ENCODE data around the gene TECPR1. TPM values are rescaled to one million over a fixed set of nuclear protein-coding genes. Genes with fewer than 3 reads are reported as not detected.

TECPR1 gene
- total RNA-seq, 1 donor from 2014 or later = 10.8 TPM

DNA sequence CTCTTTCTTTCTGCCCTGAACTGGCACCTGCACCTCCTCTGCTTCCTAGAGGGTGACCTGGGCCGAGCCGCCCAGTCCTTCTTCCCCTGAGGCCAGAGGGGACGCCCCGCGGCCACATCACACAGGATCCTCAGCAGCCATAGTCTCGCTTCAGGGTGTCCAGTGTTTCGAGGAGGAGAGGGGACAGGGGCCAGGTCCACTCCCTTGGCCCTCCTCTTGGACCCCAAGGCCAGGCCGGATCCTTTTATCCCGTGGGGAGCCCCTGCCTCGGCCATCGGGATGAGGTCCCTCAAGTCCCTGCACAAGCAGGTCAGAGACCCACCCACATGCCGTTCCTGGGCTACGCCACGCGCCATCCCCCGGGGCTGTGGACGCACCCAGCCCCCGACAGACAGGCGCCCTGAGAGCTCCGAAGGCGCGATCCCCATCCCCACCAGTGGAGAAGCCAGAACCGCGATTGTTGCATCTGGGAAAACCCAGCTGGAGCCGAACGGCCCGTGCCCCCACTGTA is 37.2 kb downstream of the TECPR1 start:
- Histone ChIP-seq H3K36me3 (no peaks in the 10 kb centered on the region), H3F3A (ENCODE audit: low read depth) (peaks cover 24% of the 10 kb centered on the region), H3K4me1 (peaks cover 18% of the 10 kb centered on the region), H3K4me2 (no peak overlapping the region), H2AFZ (replicated peaks) (no peak overlapping the region), H3K9ac (no peak overlapping the region), H3K4me3 (no peak overlapping the region), H3K79me2 (ENCODE audit: low read depth) (no peaks in the 10 kb centered on the region), H4K20me1 (ENCODE audit: low read depth) (no peaks in the 10 kb centered on the region), H3K9me3 (ENCODE audit: low read depth) (no peaks in the 10 kb centered on the region), H3K27me3 (no peaks in the 10 kb centered on the region), H3K27ac (no peak overlapping the region)
- DNase-seq (ENCODE audit: low spot score) = no peak
- H3K27ac Mint-ChIP-seq = no peak overlapping the region
- peaks cover 2% of the 10 kb centered on the region for H3K9me3 Mint-ChIP-seq
- H3K36me3 Mint-ChIP-seq = peaks cover 8% of the 10 kb centered on the region
- H3K4me1 Mint-ChIP-seq = peaks cover 9% of the 10 kb centered on the region
- no peaks in the 10 kb centered on the region for H3K27me3 Mint-ChIP-seq (ENCODE audit: insufficient read depth, low read depth)
- TF ChIP-seq, protein P1, sequence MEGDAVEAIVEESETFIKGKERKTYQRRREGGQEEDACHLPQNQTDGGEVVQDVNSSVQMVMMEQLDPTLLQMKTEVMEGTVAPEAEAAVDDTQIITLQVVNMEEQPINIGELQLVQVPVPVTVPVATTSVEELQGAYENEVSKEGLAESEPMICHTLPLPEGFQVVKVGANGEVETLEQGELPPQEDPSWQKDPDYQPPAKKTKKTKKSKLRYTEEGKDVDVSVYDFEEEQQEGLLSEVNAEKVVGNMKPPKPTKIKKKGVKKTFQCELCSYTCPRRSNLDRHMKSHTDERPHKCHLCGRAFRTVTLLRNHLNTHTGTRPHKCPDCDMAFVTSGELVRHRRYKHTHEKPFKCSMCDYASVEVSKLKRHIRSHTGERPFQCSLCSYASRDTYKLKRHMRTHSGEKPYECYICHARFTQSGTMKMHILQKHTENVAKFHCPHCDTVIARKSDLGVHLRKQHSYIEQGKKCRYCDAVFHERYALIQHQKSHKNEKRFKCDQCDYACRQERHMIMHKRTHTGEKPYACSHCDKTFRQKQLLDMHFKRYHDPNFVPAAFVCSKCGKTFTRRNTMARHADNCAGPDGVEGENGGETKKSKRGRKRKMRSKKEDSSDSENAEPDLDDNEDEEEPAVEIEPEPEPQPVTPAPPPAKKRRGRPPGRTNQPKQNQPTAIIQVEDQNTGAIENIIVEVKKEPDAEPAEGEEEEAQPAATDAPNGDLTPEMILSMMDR (IDR thresholded peaks at IDR 0.05) = no peak
- no peak for TF ChIP-seq EZH2 (IDR thresholded peaks at IDR 0.05)
- no peak for TF ChIP-seq EZH2phosphoT487 (IDR thresholded peaks at IDR 0.05)
- H3K4me3 Mint-ChIP-seq = no peak overlapping the region

DNA sequence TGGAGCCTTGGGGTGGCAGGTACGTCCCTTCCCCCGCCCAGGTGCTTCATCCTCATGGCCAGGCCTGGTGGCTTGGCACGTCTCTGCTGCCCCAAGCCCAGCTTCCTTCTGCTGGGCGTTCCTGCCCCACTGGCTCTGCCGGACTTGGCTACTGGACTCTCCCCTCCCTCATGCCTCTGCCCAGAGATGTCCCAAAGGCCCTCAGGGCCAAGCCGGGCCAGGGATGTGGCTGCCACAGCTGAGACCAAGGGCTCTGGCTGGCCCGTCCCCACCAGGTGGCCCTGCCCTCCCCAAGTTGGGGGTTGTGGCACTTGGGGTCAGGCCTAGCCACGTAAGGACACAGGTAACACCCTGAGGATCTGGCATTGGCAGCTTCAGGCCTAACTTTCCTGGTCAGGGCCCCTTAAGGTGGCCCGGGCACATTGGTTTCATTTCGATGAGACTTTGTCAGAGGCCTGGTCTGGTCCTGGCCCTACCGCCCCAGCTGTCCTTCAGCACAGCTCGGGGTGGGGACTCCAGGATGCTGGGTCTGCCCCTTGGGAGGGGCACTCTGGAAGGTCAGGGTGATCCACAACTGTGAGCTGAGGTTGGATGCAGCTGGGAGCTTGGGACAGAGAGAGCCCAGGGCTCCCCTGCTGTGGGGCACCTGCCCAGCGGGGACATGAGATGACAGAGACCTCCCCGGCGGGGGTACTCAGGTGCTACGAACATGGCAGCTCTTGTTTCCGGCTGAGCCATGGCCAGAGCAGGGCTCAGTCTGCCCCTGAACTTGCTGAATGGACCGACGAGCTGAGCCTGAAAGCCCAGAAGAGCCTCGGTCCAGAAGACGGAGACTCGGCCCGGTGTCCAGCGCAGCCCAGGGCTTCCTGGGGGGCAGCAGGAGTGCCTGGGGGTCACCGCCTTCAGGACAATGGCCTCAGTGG is 37.9 kb downstream of the TECPR1 start:
- no peaks in the 10 kb centered on the region for H3K36me3 ChIP-seq

DNA sequence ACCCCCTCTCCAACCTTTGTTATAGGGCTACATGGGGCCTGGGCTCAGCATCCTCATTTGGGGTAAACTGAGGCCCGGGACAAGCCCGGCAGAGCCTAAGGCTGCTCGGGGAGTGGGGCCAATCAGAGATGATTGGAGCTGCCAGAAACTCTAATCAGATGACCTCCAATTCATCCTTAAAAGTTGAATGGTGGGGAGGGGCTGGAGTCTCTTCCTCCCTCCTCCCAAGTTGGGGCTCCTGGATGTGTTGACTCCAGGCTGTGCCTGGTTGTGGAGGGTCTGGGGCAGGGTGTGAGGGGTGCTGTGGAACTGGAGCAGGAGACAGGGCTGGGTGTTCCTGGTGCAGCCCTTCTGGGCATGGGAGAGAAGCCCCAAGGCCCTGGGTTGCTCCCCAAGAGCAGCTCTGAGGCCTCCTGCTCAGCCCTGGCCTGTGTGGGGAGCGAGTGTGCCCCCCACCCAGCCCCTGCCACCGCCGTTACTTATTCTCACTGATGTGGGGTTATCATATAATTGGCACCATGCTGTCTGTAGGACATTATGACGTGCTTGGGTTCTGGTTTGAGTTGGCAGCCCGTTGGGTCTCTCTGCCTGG is 38.6 kb downstream of the TECPR1 start:
- H3K9me3 Mint-ChIP-seq = peaks cover 1% of the 10 kb centered on the region
- H3K9ac ChIP-seq = no peak overlapping the region
- peaks cover 8% of the 10 kb centered on the region for H3K4me1 Mint-ChIP-seq
- DNase-seq (ENCODE audit: low spot score) = no peak
- no peaks in the 10 kb centered on the region for H3K79me2 ChIP-seq (ENCODE audit: low read depth)
- H3K27ac Mint-ChIP-seq = no peak overlapping the region
- H3K9me3 ChIP-seq (ENCODE audit: low read depth) = no peaks in the 10 kb centered on the region
- no peak overlapping the region for H2AFZ ChIP-seq (replicated peaks)
- no peaks in the 10 kb centered on the region for H4K20me1 ChIP-seq (ENCODE audit: low read depth)
- H3F3A ChIP-seq (ENCODE audit: low read depth) = peaks cover 17% of the 10 kb centered on the region
- peaks cover 8% of the 10 kb centered on the region for H3K4me1 ChIP-seq
- peaks cover 2% of the 10 kb centered on the region for H3K36me3 Mint-ChIP-seq
- no peak overlapping the region for H3K4me2 ChIP-seq
- no peak overlapping the region for H3K4me3 Mint-ChIP-seq
- H3K4me3 ChIP-seq = no peak overlapping the region
- no peaks in the 10 kb centered on the region for H3K27me3 Mint-ChIP-seq (ENCODE audit: insufficient read depth, low read depth)
- no peak for TF ChIP-seq EZH2phosphoT487 (IDR thresholded peaks at IDR 0.05)
- TF ChIP-seq EZH2 (IDR thresholded peaks at IDR 0.05) = no peak
- TF ChIP-seq, protein P1 (IDR thresholded peaks at IDR 0.05) = no peak
- H3K27ac ChIP-seq = no peak overlapping the region
- no peaks in the 10 kb centered on the region for H3K27me3 ChIP-seq
- H3K36me3 ChIP-seq = no peaks in the 10 kb centered on the region

More for the DNA sequence above, 37.9 kb downstream of the TECPR1 start:
- Histone ChIP-seq H4K20me1 (ENCODE audit: low read depth) (no peaks in the 10 kb centered on the region), H2AFZ (replicated peaks) (no peak overlapping the region), H3K4me2 (no peak overlapping the region), H3K9ac (no peak overlapping the region), H3K4me1 (peaks cover 16% of the 10 kb centered on the region), H3K27ac (no peak overlapping the region), H3K79me2 (ENCODE audit: low read depth) (no peaks in the 10 kb centered on the region), H3K27me3 (no peaks in the 10 kb centered on the region), H3F3A (ENCODE audit: low read depth) (peaks cover 24% of the 10 kb centered on the region), H3K9me3 (ENCODE audit: low read depth) (no peaks in the 10 kb centered on the region), H3K4me3 (no peak overlapping the region)
- Mint-ChIP-seq H3K27ac (no peak overlapping the region), H3K4me1 (peaks cover 9% of the 10 kb centered on the region), H3K27me3 (ENCODE audit: insufficient read depth, low read depth) (no peaks in the 10 kb centered on the region), H3K36me3 (peaks cover 5% of the 10 kb centered on the region), H3K4me3 (no peak overlapping the region), H3K9me3 (peaks cover 2% of the 10 kb centered on the region)
- TF ChIP-seq EZH2phosphoT487 (IDR thresholded peaks at IDR 0.05) (no peak), EZH2 (IDR thresholded peaks at IDR 0.05) (no peak)
- TF ChIP-seq, protein P1 (IDR thresholded peaks at IDR 0.05) = no peak
- no peak for DNase-seq (ENCODE audit: low spot score)

All from neural progenitor cell (in vitro differentiated cells).